MG63 (cell line): Measurements from ENCODE around the gene ALOXE3. TPM values are rescaled to one million over a fixed set of nuclear protein-coding genes. Genes with fewer than 3 reads are reported as not detected.
"Not testable (repeated sequence)": the region's sequence is repeated elsewhere in the genome, so short reads cannot be mapped to it uniquely, and the experiment has no call there.

Experiments used
- DNase-seq: peaks from one replicate; pipeline ENCODE4 v3.0.0-alpha.2; 2020
- H3K27me3 ChIP-seq: fragments of 250-450 bp; sonication (Bioruptor Pico); 2 replicates; pipeline ENCODE4 v1.5.1; 2020; ENCODE audit warnings: mild to moderate bottlenecking, moderate library complexity
- H3K36me3 ChIP-seq: fragments of 250-450 bp; sonication (Bioruptor Pico); 2 replicates; pipeline ENCODE4 v1.5.1; 2020; ENCODE audit warnings: mild to moderate bottlenecking, moderate library complexity
- H3K4me3 ChIP-seq: fragments of 250-450 bp; sonication (Bioruptor Pico); 2 replicates; pipeline ENCODE4 v1.5.1; 2020; ENCODE audit warnings: mild to moderate bottlenecking, moderate library complexity
- H3K9me3 ChIP-seq: fragments of 250-450 bp; sonication (Bioruptor Pico); 2 replicates; pipeline ENCODE4 v1.5.1; 2020; ENCODE audit warnings: mild to moderate bottlenecking, moderate library complexity
- total RNA-seq: library from RNA; depleted of rRNA; stranded (reverse); fragments of >200 nt; shearing (Covaris generic); gene quantifications from 2 replicates; pipeline ENCODE4 v1.2.3, GENCODE V29; 2014; ENCODE audit warnings: low replicate concordance

ALOXE3 gene
- total RNA-seq, 1 experiment from 2014 or later = not detected

DNA sequence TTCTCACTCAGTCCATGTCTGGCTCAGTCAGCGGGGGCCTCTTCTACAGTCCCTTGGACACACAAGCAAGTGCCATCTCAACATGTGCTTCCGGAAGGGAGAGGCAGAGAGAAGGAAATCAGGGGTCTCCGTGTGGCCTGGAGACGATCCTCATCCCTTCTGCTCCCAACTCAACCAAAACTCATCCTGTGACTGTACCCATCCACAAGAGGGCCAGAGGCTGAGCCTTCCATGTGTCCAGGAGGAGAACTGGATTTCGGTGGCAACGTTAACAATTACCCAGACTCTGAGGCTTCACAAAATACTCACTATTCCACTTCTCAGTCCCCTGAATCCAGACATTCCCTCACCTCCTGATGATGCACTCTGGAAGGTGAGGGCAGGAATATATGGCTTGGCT lies 23.0 kb downstream of the ALOXE3 start:
- Histone ChIP-seq H3K27me3 (peaks cover 7% of the 10 kb centered on the region), H3K9me3 (no peaks in the 10 kb centered on the region), H3K4me3 (no peak overlapping the region), H3K36me3 (no peaks in the 10 kb centered on the region)
- no peak for DNase-seq

GRCh38 chr17:8091033-8091687 lies 27.2 kb downstream of the ALOXE3 start:
- Histone ChIP-seq H3K36me3 (no peaks in the 10 kb centered on the region), H3K4me3 (no peak overlapping the region), H3K27me3 (peaks cover 13% of the 10 kb centered on the region), H3K9me3 (no peaks in the 10 kb centered on the region)
- no peak for DNase-seq

DNA sequence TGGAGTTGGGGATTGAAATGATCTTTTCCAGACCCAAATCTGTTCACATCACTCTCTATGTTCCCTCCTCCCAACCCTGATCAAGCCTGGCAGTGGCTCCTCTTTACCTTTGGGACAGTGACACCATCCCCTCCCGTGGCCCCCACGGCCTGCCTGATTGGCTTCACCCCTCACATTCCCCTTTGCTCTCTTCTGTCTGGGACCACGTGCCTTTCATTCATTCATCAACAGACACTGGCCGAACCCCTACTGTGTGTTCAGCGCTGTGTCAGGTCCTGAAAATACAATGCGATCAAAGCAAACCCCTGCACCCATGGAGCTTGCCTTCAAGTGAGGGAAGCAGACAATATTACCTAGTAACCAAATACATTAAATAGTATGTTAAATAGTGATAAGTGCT lies 28.6 kb downstream of the ALOXE3 start:
- Histone ChIP-seq H3K36me3 (no peaks in the 10 kb centered on the region), H3K9me3 (no peaks in the 10 kb centered on the region), H3K4me3 (no peak overlapping the region), H3K27me3 (peaks cover 10% of the 10 kb centered on the region)
- DNase-seq = no peak

DNA sequence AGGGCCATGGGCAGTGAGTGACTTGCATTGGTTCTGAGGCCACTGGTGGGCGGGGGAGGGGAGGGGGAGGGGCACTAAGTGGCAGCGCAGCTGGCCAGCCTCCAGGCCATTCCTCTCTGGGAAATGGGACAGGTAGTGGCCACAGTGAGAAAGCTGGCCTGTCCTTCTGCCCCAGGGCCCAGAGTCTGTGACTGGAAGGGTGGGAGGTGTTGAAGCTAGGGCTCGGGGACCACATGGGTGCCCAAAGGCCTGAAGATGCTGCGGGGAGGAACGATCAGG lies 30.4 kb downstream of the ALOXE3 start:
- DNase-seq = no peak
- H3K27me3 ChIP-seq = peaks cover 10% of the 10 kb centered on the region; the same call in 1 of the 2 replicates
- no peaks in the 10 kb centered on the region for H3K9me3 ChIP-seq
- no peaks in the 10 kb centered on the region for H3K36me3 ChIP-seq
- no peak overlapping the region for H3K4me3 ChIP-seq

GRCh38 chr17:8087075-8087951 lies 31.0 kb downstream of the ALOXE3 start, which contains the start of gene ALOX12B:
Gene ALOX12B (minus strand): TSS chr17:8087716. CDS start chr17:8087442, 274 bp downstream.
- Histone ChIP-seq H3K27me3 (peaks cover 13% of the 10 kb centered on the region), H3K9me3 (no peaks in the 10 kb centered on the region), H3K4me3 (no peak within 1 kb of the TSS), H3K36me3 (no peaks in the 10 kb centered on the region)
- no peak for DNase-seq

- no peak for DNase-seq
- Histone ChIP-seq H3K4me3 (no peak overlapping the region), H3K27me3 (peaks cover 6% of the 10 kb centered on the region; the same call in 1 of the 2 replicates), H3K9me3 (no peaks in the 10 kb centered on the region), H3K36me3 (no peaks in the 10 kb centered on the region)
Measured at GRCh38 chr17:8084250-8084649, 34.1 kb downstream of the ALOXE3 start.

GRCh38 chr17:8082292-8082691 lies 36.0 kb downstream of the ALOXE3 start:
- Histone ChIP-seq H3K36me3 (no peaks in the 10 kb centered on the region), H3K9me3 (no peaks in the 10 kb centered on the region), H3K4me3 (no peak overlapping the region), H3K27me3 (peaks cover 6% of the 10 kb centered on the region; the same call in 1 of the 2 replicates)
- DNase-seq = no peak

GRCh38 chr17:8081876-8082275 lies 36.4 kb downstream of the ALOXE3 start:
- H3K27me3 ChIP-seq = peaks cover 6% of the 10 kb centered on the region; the same call in 1 of the 2 replicates
- H3K36me3 ChIP-seq = no peaks in the 10 kb centered on the region

DNA sequence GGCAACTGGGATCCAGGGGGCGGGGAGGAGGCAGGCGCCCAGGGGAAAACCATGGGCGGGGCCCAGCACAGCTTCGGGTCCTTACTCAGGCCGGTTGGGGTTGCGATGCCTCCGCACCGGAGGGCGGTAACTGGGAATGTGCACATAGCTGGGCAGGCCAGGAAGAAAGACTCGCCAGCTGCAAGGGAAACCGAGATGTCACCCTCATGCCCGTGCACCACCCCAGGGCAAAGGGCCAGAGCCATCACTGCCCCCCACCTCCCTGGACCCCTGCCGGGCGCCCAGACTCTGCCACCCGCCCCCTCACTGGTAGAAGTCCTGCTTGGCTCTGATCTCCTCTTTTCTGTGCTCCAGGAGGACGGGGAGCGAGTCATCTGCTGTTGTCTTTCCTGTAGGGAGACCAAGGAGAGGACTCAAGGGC lies 37.5 kb downstream of the ALOXE3 start:
- H3K36me3 ChIP-seq = no peaks in the 10 kb centered on the region
- H3K4me3 ChIP-seq = no peak overlapping the region
- peaks cover 6% of the 10 kb centered on the region; the same call in 1 of the 2 replicates for H3K27me3 ChIP-seq
- DNase-seq = no peak
- no peaks in the 10 kb centered on the region for H3K9me3 ChIP-seq

More at GRCh38 chr17:8081876-8082275, 36.4 kb downstream of the ALOXE3 start:
- no peaks in the 10 kb centered on the region for H3K9me3 ChIP-seq
- no peak overlapping the region for H3K4me3 ChIP-seq
- no peak for DNase-seq

GRCh38 chr17:8080208-8080798 lies 38.0 kb downstream of the ALOXE3 start:
- Histone ChIP-seq H3K9me3 (no peaks in the 10 kb centered on the region), H3K4me3 (peak overlapping the region; percentile 30; the same call in 1 of the 2 replicates), H3K27me3 (peaks cover 6% of the 10 kb centered on the region; the same call in 1 of the 2 replicates), H3K36me3 (no peaks in the 10 kb centered on the region)
- no peak for DNase-seq

DNA sequence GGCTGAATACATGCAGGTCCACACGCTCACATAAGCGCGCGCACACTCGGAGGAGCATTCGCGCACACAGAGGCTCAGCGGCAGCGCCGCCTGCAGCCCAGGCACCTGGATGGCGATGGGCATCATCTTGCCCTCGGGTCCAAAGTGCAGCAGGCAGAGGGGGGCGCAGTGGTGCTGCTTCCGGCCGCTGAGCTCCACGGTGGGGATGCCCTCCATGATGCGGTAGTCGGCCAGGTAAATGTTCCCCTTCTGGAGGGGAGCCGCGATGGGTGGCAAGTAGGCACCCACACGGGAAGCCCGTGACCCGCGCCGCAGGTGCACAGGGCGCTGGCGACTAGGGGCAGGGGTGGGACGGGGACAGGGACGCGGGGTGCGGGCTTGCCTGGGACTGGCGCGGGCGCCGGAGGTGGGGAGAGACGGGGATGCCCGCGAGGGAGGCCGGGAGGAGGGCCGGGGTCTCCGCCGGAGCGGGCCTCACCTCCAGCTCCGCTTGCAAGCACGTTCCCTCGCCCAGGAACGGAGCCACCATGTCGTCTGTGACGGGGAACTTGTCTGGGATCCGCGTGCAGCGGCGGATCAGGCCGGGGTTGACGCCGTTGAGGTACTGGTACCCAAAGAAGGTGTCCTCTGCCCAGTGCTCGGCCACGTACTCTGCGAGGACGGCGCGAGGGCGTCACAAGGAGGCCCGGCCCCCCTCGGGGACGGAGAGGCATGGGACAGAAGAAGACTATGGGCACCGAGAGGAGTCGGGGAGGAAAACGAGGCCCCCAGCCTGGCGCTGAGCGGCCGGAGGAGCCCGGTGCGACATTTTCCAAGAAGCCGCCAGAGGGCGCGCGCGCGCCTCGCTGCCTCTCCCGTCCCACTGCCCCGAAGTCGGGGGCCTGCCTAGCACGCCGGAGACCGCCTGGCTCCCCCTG lies 38.8 kb downstream of the ALOXE3 start:
- H3K9me3 ChIP-seq = no peaks in the 10 kb centered on the region
- H3K27me3 ChIP-seq = peaks cover 13% of the 10 kb centered on the region; the same call in 1 of the 2 replicates
- peak; percentile 63 for DNase-seq
- no peaks in the 10 kb centered on the region for H3K36me3 ChIP-seq
- H3K4me3 ChIP-seq = peak overlapping the region; percentile 30

GRCh38 chr17:8077939-8078338 lies 40.4 kb downstream of the ALOXE3 start:
- not testable (repeated sequence) for H3K4me3 ChIP-seq, H3K36me3 ChIP-seq, DNase-seq, H3K9me3 ChIP-seq
- peaks cover 28% of the 10 kb centered on the region for H3K27me3 ChIP-seq

DNA sequence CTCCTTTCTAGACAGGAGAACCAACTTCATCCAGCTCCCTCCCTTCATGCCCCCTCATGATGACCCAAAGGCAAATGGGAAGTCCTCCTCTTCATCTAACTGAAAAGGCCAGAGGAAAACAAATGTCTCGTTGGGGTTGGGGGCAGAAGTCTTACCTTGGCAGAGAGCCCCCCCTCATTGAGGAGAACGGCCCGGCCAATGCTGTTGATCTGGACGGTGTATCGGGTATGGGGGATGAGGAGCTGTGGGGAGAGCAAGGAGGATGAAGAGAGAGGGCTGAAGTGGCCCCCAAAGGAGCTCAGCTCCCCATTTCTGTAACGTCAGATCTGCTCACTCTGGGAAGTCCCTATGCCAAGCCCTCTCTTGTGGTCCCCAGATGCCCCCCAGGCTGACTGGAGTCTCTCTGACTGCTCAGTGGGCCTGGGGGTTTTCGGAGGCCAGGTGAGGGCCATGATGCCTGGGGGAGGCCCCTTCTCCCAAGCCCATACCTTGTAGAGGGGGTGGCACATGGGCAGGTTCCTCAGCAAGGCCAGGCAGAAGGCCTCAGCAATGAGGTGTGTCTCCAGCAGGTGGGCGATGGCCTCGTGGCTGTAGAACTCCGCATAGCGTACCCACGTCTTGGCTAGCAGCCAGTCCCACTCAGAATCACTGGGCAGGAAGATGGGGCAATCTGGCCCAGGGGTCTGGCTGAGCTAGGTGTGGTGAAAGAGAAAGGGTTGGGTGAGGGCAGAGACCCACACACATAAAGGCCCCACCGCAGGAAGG lies 41.6 kb downstream of the ALOXE3 start:
- Histone ChIP-seq H3K36me3 (no peaks in the 10 kb centered on the region), H3K27me3 (peaks cover 30% of the 10 kb centered on the region), H3K9me3 (no peaks in the 10 kb centered on the region), H3K4me3 (no peak overlapping the region)
- no peak for DNase-seq

GRCh38 chr17:8075574-8076342 lies 42.6 kb downstream of the ALOXE3 start:
- no peaks in the 10 kb centered on the region for H3K9me3 ChIP-seq
- H3K27me3 ChIP-seq = peaks cover 30% of the 10 kb centered on the region
- H3K36me3 ChIP-seq = no peaks in the 10 kb centered on the region
- no peak for DNase-seq
- H3K4me3 ChIP-seq = no peak overlapping the region

DNA sequence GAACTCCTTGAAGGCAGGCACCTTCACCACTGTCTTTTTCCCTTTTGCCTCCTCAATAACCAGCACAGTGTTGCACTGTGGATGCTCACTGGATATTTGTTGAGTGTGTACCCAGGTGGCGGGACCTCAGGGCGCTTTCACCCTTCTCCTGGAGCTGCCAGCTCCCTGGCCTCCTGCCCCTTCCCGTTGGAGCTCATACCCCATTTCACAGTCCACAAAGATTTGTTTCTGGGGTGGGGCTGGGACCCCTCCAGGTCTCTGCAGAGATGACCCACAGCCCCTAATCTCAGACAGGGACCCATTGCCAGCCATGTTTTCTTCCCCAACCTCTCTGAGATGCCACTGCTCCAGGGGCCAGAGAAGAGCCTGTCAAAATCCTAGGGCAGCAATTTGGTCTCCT lies 43.2 kb downstream of the ALOXE3 start:
- peaks cover 30% of the 10 kb centered on the region for H3K27me3 ChIP-seq
- no peak overlapping the region for H3K4me3 ChIP-seq
- no peaks in the 10 kb centered on the region for H3K36me3 ChIP-seq
- DNase-seq = no peak
- H3K9me3 ChIP-seq = no peaks in the 10 kb centered on the region
